HepG2 (cell line): Measurements from ENCODE around the gene ATP6V0E1. TPM values are rescaled to one million over a fixed set of nuclear protein-coding genes. Genes with fewer than 3 reads are reported as not detected.

Experiments
- BHLHE40 ChIP-seq: IDR thresholded peaks from 2 replicates; pipeline ENCODE4 v1.6.1; 2011; ENCODE audit warnings: low read length, improper control_type of control experiment
- CBX1 ChIP-seq: IDR thresholded peaks from one replicate; pipeline ENCODE4 v1.6.1; 2016; ENCODE audit warnings: antibody characterized with exemption, low read depth
- GTF2F1 ChIP-seq: fragments of 150-350 bp; IDR thresholded peaks from 2 replicates; pipeline ENCODE4 v1.6.1; 2014; ENCODE audit warnings: low read length
- HNF4G ChIP-seq, 2 experiments: sonication (generic) in 1 of 2; formaldehyde crosslinking in 1 of 2; IDR thresholded peaks; 2 replicates each; pipeline versions ENCODE4 v1.4.0 to v1.6.1; 2011 to 2020; ENCODE audit warnings: borderline replicate concordance in 2 of 2, low read depth in 2 of 2, mild to moderate bottlenecking in 2 of 2, low read length in 1 of 2, missing genetic modification reagents in 1 of 2, moderate library complexity in 1 of 2
- HNRNPK ChIP-seq: fragments of 200-400 bp; formaldehyde crosslinking; IDR thresholded peaks from 2 replicates; pipeline ENCODE4 v1.6.1; 2018; ENCODE audit warnings: low read length, low read depth, moderate library complexity, mild to moderate bottlenecking; ENCODE audit not compliant: poor library complexity, severe bottlenecking
- KMT2B ChIP-seq: IDR thresholded peaks from 2 replicates; pipeline ENCODE4 v1.6.1; 2016; ENCODE audit warnings: missing genetic modification reagents, missing compliant biosample characterization
- MBNL3 ChIP-seq: fragments of 250-450 bp; sonication (Bioruptor Pico); conservative IDR thresholded peaks from 2 replicates; pipeline ENCODE4 v1.8.0; 2022; ENCODE audit warnings: mild to moderate bottlenecking, inconsistent platforms
- MIXL1 ChIP-seq: IDR thresholded peaks from 2 replicates; pipeline ENCODE4 v1.6.1; 2016
- MTA1 ChIP-seq: sonication (generic); formaldehyde crosslinking; IDR thresholded peaks from 2 replicates; pipeline ENCODE4 v1.4.0; 2020; ENCODE audit warnings: missing genetic modification reagents, mild to moderate bottlenecking, borderline replicate concordance
- PHF8 ChIP-seq: sonication (generic); formaldehyde crosslinking; IDR thresholded peaks from 2 replicates; pipeline ENCODE4 v1.5.0; 2020; ENCODE audit warnings: missing genetic modification reagents
- POLR2G ChIP-seq: fragments of 200-400 bp; formaldehyde crosslinking; IDR thresholded peaks from 2 replicates; pipeline ENCODE4 v1.6.1; 2018; ENCODE audit warnings: mild to moderate bottlenecking, low read depth, low read length, moderate library complexity
- SNAI1 ChIP-seq: sonication (generic); formaldehyde crosslinking; IDR thresholded peaks from 2 replicates; pipeline ENCODE4 v1.5.0; 2020; ENCODE audit warnings: mild to moderate bottlenecking, missing genetic modification reagents, borderline replicate concordance
- THAP11 ChIP-seq: IDR thresholded peaks from 2 replicates; pipeline ENCODE4 v1.6.1; 2016; ENCODE audit warnings: missing biosample characterization, missing genetic modification reagents
- TSC22D2 ChIP-seq: sonication (generic); formaldehyde crosslinking; IDR thresholded peaks from 2 replicates; pipeline ENCODE4 v1.5.1; 2020; ENCODE audit warnings: missing genetic modification reagents, mild to moderate bottlenecking, borderline replicate concordance
- XRCC5 ChIP-seq: fragments of 200-400 bp; formaldehyde crosslinking; optimal IDR thresholded peaks from 2 replicates; pipeline ENCODE3; 2017; ENCODE audit warnings: mild to moderate bottlenecking, low read length
- ZMYM4 ChIP-seq: sonication (generic); formaldehyde crosslinking; IDR thresholded peaks from 2 replicates; pipeline ENCODE4 v1.8.1; 2023; ENCODE audit warnings: mild to moderate bottlenecking, missing genetic modification reagents
- ZNF441 ChIP-seq: sonication (generic); formaldehyde crosslinking; IDR thresholded peaks from 2 replicates; pipeline ENCODE4 v1.7.0; 2021; ENCODE audit warnings: missing genetic modification reagents, borderline replicate concordance
- ZNF501 ChIP-seq: sonication (generic); formaldehyde crosslinking; IDR thresholded peaks from 2 replicates; pipeline ENCODE4 v1.5.1; 2020; ENCODE audit warnings: mild to moderate bottlenecking, moderate library complexity, missing genetic modification reagents
- ZNF674 ChIP-seq: sonication (generic); formaldehyde crosslinking; IDR thresholded peaks from 2 replicates; pipeline ENCODE4 v1.5.0; 2020; ENCODE audit warnings: low read depth, mild to moderate bottlenecking, missing genetic modification reagents
- ZNF687 ChIP-seq: sonication (generic); formaldehyde crosslinking; IDR thresholded peaks from 2 replicates; pipeline ENCODE4 v1.5.1; 2020; ENCODE audit warnings: mild to moderate bottlenecking, missing genetic modification reagents, moderate library complexity
- polyA plus RNA-seq, 8 experiments: library from polyadenylated mRNA; depleted of rRNA in 3 of 8; stranded (reverse) in 7 of 8; unstranded in 1 of 8; fragments of >200 nt; fragmentation: Illumina TruSeq in 4 of 8; extraction: Trizol in 4 of 8; gene quantifications; 2 replicates each; pipeline versions ENCODE4 v1.2.1 to v1.2.3, GENCODE V29; 2011 to 2016; ENCODE audit warnings: low read depth in 4 of 8, missing spikeins in 1 of 8, mixed read lengths in 1 of 8; ENCODE audit not compliant: insufficient read depth in 1 of 8
- total RNA-seq, 5 experiments: library from RNA; depleted of rRNA; stranded (reverse); fragments of >200 nt; fragmentation: Illumina TruSeq; extraction: Trizol; gene quantifications; 2 replicates each; pipeline ENCODE4 v1.2.3, GENCODE V29; 2016; ENCODE audit warnings: low read depth in 1 of 5
- TF ChIP-seq, protein P1 (sequence below): sonication (generic); formaldehyde crosslinking; conservative IDR thresholded peaks from 2 replicates; pipeline ENCODE4 v1.8.0; 2022; ENCODE audit warnings: mild to moderate bottlenecking, moderate library complexity, missing genetic modification reagents
- TF ChIP-seq, protein P2 (sequence below): sonication (generic); formaldehyde crosslinking; conservative IDR thresholded peaks from 2 replicates; pipeline ENCODE4 v1.4.0; 2020; ENCODE audit warnings: missing genetic modification reagents

ATP6V0E1 gene
- total and polyA plus RNA-seq, 2 of the 13 experiments (the other 11 are each of a cell fraction or from before 2014, with no cell fraction given): 143 to 215 TPM

DNA sequence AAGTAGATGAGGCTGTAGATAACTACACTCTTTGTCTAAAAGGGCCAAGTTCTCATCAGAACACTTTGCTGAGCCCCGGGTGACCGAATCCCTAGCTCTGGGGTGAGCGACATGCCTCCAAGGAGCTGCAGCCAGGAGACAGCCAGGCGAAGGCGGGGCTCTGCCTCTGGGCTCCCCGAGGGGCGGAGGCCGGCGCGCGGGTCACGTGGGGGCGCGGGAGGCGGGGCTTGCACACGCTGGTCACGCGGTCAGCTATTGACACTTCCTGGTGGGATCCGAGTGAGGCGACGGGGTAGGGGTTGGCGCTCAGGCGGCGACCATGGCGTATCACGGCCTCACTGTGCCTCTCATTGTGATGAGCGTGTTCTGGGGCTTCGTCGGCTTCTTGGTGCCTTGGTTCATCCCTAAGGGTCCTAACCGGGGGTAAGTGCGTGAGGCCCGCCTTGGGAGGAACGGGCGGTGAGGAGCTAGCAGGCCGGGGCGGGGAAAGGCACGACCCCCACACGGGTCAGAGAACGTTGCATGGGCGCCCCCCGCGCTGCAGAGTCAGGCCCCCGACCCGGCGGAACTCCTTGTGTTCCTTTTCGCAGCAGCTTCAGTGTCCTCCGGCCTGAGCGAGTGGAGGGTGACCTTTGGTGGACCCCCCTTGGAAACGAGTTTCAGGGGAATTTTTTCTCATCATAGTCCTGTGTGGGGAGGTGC lies at the start of gene ATP6V0E1 (continued):
- no peak for TF ChIP-seq HNF4G (IDR thresholded peaks at IDR 0.05; ENCODE audit: borderline replicate concordance, low read depth, low read length)
- 0 out of 2 replicates have a peak, but pooled peaks have one; percentile 11 for TF ChIP-seq HNF4G (CRISPR knock-in tag; IDR thresholded peaks at IDR 0.05; ENCODE audit: borderline replicate concordance, low read depth)
- TF ChIP-seq BHLHE40: peak; percentile 68
- peak; percentile 50; the same call in 1 of the 2 replicates for TF ChIP-seq ZNF501 (CRISPR knock-in tag)
- peak; percentile 44; the same call in 1 of the 2 replicates for TF ChIP-seq KMT2B (CRISPR knock-in tag)
- TF ChIP-seq, protein P1, sequence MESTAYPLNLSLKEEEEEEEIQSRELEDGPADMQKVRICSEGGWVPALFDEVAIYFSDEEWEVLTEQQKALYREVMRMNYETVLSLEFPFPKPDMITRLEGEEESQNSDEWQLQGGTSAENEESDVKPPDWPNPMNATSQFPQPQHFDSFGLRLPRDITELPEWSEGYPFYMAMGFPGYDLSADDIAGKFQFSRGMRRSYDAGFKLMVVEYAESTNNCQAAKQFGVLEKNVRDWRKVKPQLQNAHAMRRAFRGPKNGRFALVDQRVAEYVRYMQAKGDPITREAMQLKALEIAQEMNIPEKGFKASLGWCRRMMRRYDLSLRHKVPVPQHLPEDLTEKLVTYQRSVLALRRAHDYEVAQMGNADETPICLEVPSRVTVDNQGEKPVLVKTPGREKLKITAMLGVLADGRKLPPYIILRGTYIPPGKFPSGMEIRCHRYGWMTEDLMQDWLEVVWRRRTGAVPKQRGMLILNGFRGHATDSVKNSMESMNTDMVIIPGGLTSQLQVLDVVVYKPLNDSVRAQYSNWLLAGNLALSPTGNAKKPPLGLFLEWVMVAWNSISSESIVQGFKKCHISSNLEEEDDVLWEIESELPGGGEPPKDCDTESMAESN (CRISPR knock-in tag): peak; percentile 54; the same call in 1 of the 2 replicates
- TF ChIP-seq, protein P2, sequence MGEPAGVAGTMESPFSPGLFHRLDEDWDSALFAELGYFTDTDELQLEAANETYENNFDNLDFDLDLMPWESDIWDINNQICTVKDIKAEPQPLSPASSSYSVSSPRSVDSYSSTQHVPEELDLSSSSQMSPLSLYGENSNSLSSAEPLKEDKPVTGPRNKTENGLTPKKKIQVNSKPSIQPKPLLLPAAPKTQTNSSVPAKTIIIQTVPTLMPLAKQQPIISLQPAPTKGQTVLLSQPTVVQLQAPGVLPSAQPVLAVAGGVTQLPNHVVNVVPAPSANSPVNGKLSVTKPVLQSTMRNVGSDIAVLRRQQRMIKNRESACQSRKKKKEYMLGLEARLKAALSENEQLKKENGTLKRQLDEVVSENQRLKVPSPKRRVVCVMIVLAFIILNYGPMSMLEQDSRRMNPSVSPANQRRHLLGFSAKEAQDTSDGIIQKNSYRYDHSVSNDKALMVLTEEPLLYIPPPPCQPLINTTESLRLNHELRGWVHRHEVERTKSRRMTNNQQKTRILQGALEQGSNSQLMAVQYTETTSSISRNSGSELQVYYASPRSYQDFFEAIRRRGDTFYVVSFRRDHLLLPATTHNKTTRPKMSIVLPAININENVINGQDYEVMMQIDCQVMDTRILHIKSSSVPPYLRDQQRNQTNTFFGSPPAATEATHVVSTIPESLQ (CRISPR knock-in tag): no peak
- TF ChIP-seq SNAI1 (CRISPR knock-in tag): 0 out of 2 replicates have a peak, but pooled peaks have one; percentile 5
- peak; percentile 24; the same call in 1 of the 2 replicates for TF ChIP-seq TSC22D2 (CRISPR knock-in tag)
- peak; percentile 90 for TF ChIP-seq ZNF687 (CRISPR knock-in tag)
- peak; percentile 74 for TF ChIP-seq POLR2G
- TF ChIP-seq MTA1: peak; percentile 43; the same call in 1 of the 2 replicates
- TF ChIP-seq ZMYM4: peak; percentile 79
- no peak for TF ChIP-seq ZNF441 (CRISPR knock-in tag)
- TF ChIP-seq GTF2F1: no peak
- TF ChIP-seq PHF8: peak; percentile 86
- 0 out of 2 replicates have a peak, but pooled peaks have one; percentile 21 for TF ChIP-seq MIXL1
- TF ChIP-seq MBNL3 (CRISPR knock-in tag): no peak
- TF ChIP-seq CBX1: peak; percentile 58
- TF ChIP-seq HNRNPK: no peak
- no peak for TF ChIP-seq ZNF674 (CRISPR knock-in tag)
- peak; percentile 16 for TF ChIP-seq XRCC5
- peak; percentile 46 for TF ChIP-seq THAP11 (CRISPR knock-in tag)
